ENCODE measurements around the gene ASCC3.

GRCh38 chr6:100763617-100764241 lies 117.4 kb downstream of the ASCC3 start:
- no peak for TF ChIP-seq CTCF (conservative IDR thresholded peaks at IDR 0.05; ENCODE audit: low read depth in 2 of 2)
- TF ChIP-seq EZH2 (IDR thresholded peaks at IDR 0.05; ENCODE audit: low read depth, unreplicated experiment), result no peak
- peak; percentile 50; the same call in 1 of the 2 replicates for TF ChIP-seq NANOG (IDR thresholded peaks at IDR 0.05; ENCODE audit: borderline replicate concordance)
- no peak for TF ChIP-seq EZH2phosphoT487 (IDR thresholded peaks at IDR 0.05; ENCODE audit: unreplicated experiment)
- no peak for TF ChIP-seq REST (IDR thresholded peaks at IDR 0.05; ENCODE audit: unreplicated experiment)
- no peak for TF ChIP-seq JUNB (IDR thresholded peaks at IDR 0.05; ENCODE audit: unreplicated experiment)
- TF ChIP-seq CREB1 (CRISPR knock-in tag; IDR thresholded peaks at IDR 0.05; ENCODE audit: low read depth), result no peak
- TF ChIP-seq POLR2AphosphoS5 (IDR thresholded peaks at IDR 0.05; ENCODE audit: low read depth), result no peak
- TF ChIP-seq ZNF331 (CRISPR knock-in tag; IDR thresholded peaks at IDR 0.05; ENCODE audit: low read depth), result no peak
- TF ChIP-seq ZNF114 (CRISPR knock-in tag; IDR thresholded peaks at IDR 0.05), result no peak

Measured in GM23338 (cell line).